HEK293T (cell line): Measurements from ENCODE around the gene FAM209A.

Experiments
- BHLHE40 ChIP-seq: fragments of 450-650 bp; IDR thresholded peaks from 2 replicates; pipeline ENCODE4 v1.6.1; 2016; ENCODE audit warnings: mild to moderate bottlenecking, moderate library complexity, borderline replicate concordance
- ELF4 ChIP-seq: fragments of 450-650 bp; IDR thresholded peaks from 2 replicates; pipeline ENCODE4 v1.6.1; 2017; ENCODE audit warnings: antibody characterized with exemption
- FOXM1 ChIP-seq: fragments of 450-650 bp; IDR thresholded peaks from 2 replicates; pipeline ENCODE4 v1.6.1; 2017; ENCODE audit warnings: mild to moderate bottlenecking, borderline replicate concordance
- HDGF ChIP-seq: fragments of 450-650 bp; IDR thresholded peaks from 2 replicates; pipeline ENCODE4 v1.6.1; 2017; ENCODE audit warnings: antibody characterized with exemption, borderline replicate concordance
- LEF1 ChIP-seq: fragments of 450-650 bp; IDR thresholded peaks from 2 replicates; pipeline ENCODE4 v1.6.1; 2017; ENCODE audit warnings: mild to moderate bottlenecking, borderline replicate concordance
- NFRKB ChIP-seq: fragments of 450-650 bp; IDR thresholded peaks from 2 replicates; pipeline ENCODE4 v1.6.1; 2016; ENCODE audit warnings: mild to moderate bottlenecking, moderate library complexity
- SP1 ChIP-seq: fragments of 450-650 bp; IDR thresholded peaks from 2 replicates; pipeline ENCODE4 v1.6.1; 2017
- SUZ12 ChIP-seq: fragments of 450-650 bp; IDR thresholded peaks from 2 replicates; pipeline ENCODE4 v1.6.1; 2016; ENCODE audit warnings: mild to moderate bottlenecking
- TARDBP ChIP-seq: fragments of 450-650 bp; IDR thresholded peaks from 2 replicates; pipeline ENCODE4 v1.6.1; 2016

- TF ChIP-seq BHLHE40 (no peak), HDGF (no peak), FOXM1 (no peak), LEF1 (no peak), SP1 (no peak), TARDBP (no peak), SUZ12 (no peak), ELF4 (no peak), NFRKB (no peak)
These were observed 42.1 kb downstream of the FAM209A start for GRCh38 chr20:56566621-56567020.
